Common myeloid progenitor, CD34-positive (primary cell): Measurements from ENCODE around the gene HECTD1.

Source experiments
- CTCF ChIA-PET: fragments of 350-600 bp; sonication (Branson Sonifier 250); formaldehyde crosslinking; loops from one replicate; lab custom pipeline; 2021; ENCODE audit warnings: antibody characterized with exemption; lab: Charles Lee
- POLR2A ChIA-PET: fragments of 350-600 bp; sonication (Branson Sonifier 250); formaldehyde crosslinking; loops from one replicate; lab custom pipeline; 2021; ENCODE audit warnings: antibody characterized with exemption; lab: Charles Lee
- DNase-seq, 3 donors: peaks; one replicate each; pipeline versions ENCODE4 v3.0.0 to v3.0.0-alpha.2; 2013
- H3K27ac ChIP-seq, 2 experiments: 1 replicate in 1 of 2; 2 replicates in 1 of 2; pipeline ENCODE4 v1.7.0; 2013; ENCODE audit warnings: inconsistent platforms in 2 of 2, low read length in 2 of 2, mild to moderate bottlenecking in 2 of 2, low read depth in 1 of 2, moderate library complexity in 1 of 2; ENCODE audit not compliant: severe bottlenecking in 2 of 2, insufficient read depth in 1 of 2, poor library complexity in 1 of 2
- H3K27me3 ChIP-seq, 5 experiments: replicated peaks in 2 of 5; 1 replicate in 3 of 5; 2 replicates in 2 of 5; pipeline versions ENCODE4 v1.6.1 to v1.7.0; 2013; ENCODE audit warnings: low read length in 4 of 5, mild to moderate bottlenecking in 2 of 5, moderate library complexity in 2 of 5, inconsistent platforms in 1 of 5; ENCODE audit not compliant: insufficient read depth in 5 of 5, control insufficient read depth in 4 of 5
- H3K36me3 ChIP-seq, 4 experiments: 1 replicate in 2 of 4; 2 replicates in 2 of 4; pipeline versions ENCODE4 v1.6.1 to v1.7.0; 2013; ENCODE audit warnings: low read length in 3 of 4, control low read depth in 1 of 4, mild to moderate bottlenecking in 1 of 4; ENCODE audit not compliant: control insufficient read depth in 4 of 4, insufficient read depth in 4 of 4
- H3K4me1 ChIP-seq, 4 experiments: 1 replicate in 3 of 4; 2 replicates in 1 of 4; pipeline versions ENCODE4 v1.6.1 to v1.7.1; 2013; ENCODE audit warnings: low read length in 3 of 4, mild to moderate bottlenecking in 3 of 4, control low read depth in 1 of 4, inconsistent platforms in 1 of 4, moderate library complexity in 1 of 4; ENCODE audit not compliant: control insufficient read depth in 4 of 4, insufficient read depth in 4 of 4; ENCODE audit errors: control extremely low read depth in 1 of 4
- H3K4me3 ChIP-seq, 7 experiments: 1 replicate in 4 of 7; 2 replicates in 3 of 7; pipeline versions ENCODE4 v1.5.1 to v1.7.0; 2013; ENCODE audit warnings: mild to moderate bottlenecking in 7 of 7, low read length in 6 of 7, moderate library complexity in 6 of 7, inconsistent platforms in 2 of 7, low read depth in 2 of 7, control low read depth in 1 of 7; ENCODE audit not compliant: insufficient read depth in 4 of 7, control insufficient read depth in 1 of 7; ENCODE audit errors: extremely low read depth in 1 of 7
- H3K9me3 ChIP-seq, 5 experiments: 1 replicate in 4 of 5; 2 replicates in 1 of 5; pipeline versions ENCODE4 v1.6.1 to v1.7.1; 2013; ENCODE audit warnings: low read length in 4 of 5, mild to moderate bottlenecking in 2 of 5, inconsistent platforms in 1 of 5, low read depth in 1 of 5, moderate library complexity in 1 of 5; ENCODE audit not compliant: control insufficient read depth in 4 of 5, insufficient read depth in 2 of 5; ENCODE audit errors: control extremely low read depth in 1 of 5
- WGBS: methylation state at CpG from one replicate; pipeline ENCODE4 v1.1.5; 2013; ENCODE audit not compliant: insufficient coverage; 5-methylcytosine and 5-hydroxymethylcytosine counted together

HECTD1 gene

GRCh38 chr14:31173120-31173837, 34.3 kb downstream of the HECTD1 start:
- CTCF ChIA-PET: interaction anchor here (1.0 kb wide), 1 partner anchor 13 kb away, joined by 3 read pairs; no protein-coding TSS in a partner anchor
- Histone ChIP-seq H3K9me3 (no peaks in the 10 kb centered on the region), H3K4me3 (no peak overlapping the region), H3K4me1 (no peaks in the 10 kb centered on the region), H3K27ac (no peak overlapping the region), H3K36me3 (peaks cover 19 to 80% (median 48%) of the 10 kb centered on the region in 4 experiments), H3K27me3 (no peaks in the 10 kb centered on the region)
- no peak for DNase-seq
- POLR2A ChIA-PET: no interaction called here
- 95% methylated on average over 12 of the region's 15 CpGs for WGBS

GRCh38 chr14:31172084-31172483, 35.5 kb downstream of the HECTD1 start:
- H3K9me3 ChIP-seq: no peaks in the 10 kb centered on the region
- H3K27me3 ChIP-seq: no peaks in the 10 kb centered on the region
- no peak overlapping the region for H3K27ac ChIP-seq
- H3K36me3 ChIP-seq: peaks cover 21 to 82% (median 54%) of the 10 kb centered on the region in 4 experiments
- no peak overlapping the region for H3K4me3 ChIP-seq
- DNase-seq: no peak
- CTCF ChIA-PET: interaction anchor here (0.9 kb wide), 1 partner anchor 11 kb away, joined by 3 read pairs; no protein-coding TSS in a partner anchor
- POLR2A ChIA-PET: no interaction called here
- H3K4me1 ChIP-seq: no peaks in the 10 kb centered on the region
- WGBS: 83% methylated on average over 3 of the region's 6 CpGs

GRCh38 chr14:31170411-31170810, 37.2 kb downstream of the HECTD1 start:
- WGBS: no CpG with 5 or more reads among the region's 1 CpG
- no peak overlapping the region for H3K27ac ChIP-seq
- peaks cover 36 to 90% (median 62%) of the 10 kb centered on the region in 4 experiments for H3K36me3 ChIP-seq
- no peaks in the 10 kb centered on the region for H3K4me1 ChIP-seq
- DNase-seq: no peak
- POLR2A ChIA-PET: no interaction called here
- CTCF ChIA-PET: interaction anchor here (1.2 kb wide), 1 partner anchor 196 kb away, joined by 4 read pairs; no protein-coding TSS in a partner anchor
- H3K4me3 ChIP-seq: no peak overlapping the region
- H3K27me3 ChIP-seq: no peaks in the 10 kb centered on the region
- no peaks in the 10 kb centered on the region for H3K9me3 ChIP-seq

GRCh38 chr14:31169877-31170276, 37.7 kb downstream of the HECTD1 start:
- WGBS: 100% methylated on average over 3 of the region's 5 CpGs
- no peak for DNase-seq
- H3K27ac ChIP-seq: no peak overlapping the region
- H3K27me3 ChIP-seq: no peaks in the 10 kb centered on the region
- H3K9me3 ChIP-seq: no peaks in the 10 kb centered on the region
- no peak overlapping the region for H3K4me3 ChIP-seq
- no peaks in the 10 kb centered on the region for H3K4me1 ChIP-seq
- ChIA-PET CTCF (interaction anchor here (1.2 kb wide), 1 partner anchor 195 kb away, joined by 4 read pairs; no protein-coding TSS in a partner anchor), POLR2A (interaction anchor here (0.5 kb wide), 1 partner anchor 261 kb away, joined by 4 read pairs; no protein-coding TSS in a partner anchor)
- peaks cover 33 to 90% (median 61%) of the 10 kb centered on the region in 4 experiments for H3K36me3 ChIP-seq

- no peak for DNase-seq
- peaks cover 33 to 89% (median 61%) of the 10 kb centered on the region in 4 experiments for H3K36me3 ChIP-seq
- POLR2A ChIA-PET: no interaction called here
- WGBS: 100% methylated on average over 2 of the region's 5 CpGs
- no peaks in the 10 kb centered on the region for H3K4me1 ChIP-seq
- no peaks in the 10 kb centered on the region for H3K9me3 ChIP-seq
- H3K4me3 ChIP-seq: no peak overlapping the region
- H3K27me3 ChIP-seq: no peaks in the 10 kb centered on the region
- no peak overlapping the region for H3K27ac ChIP-seq
- CTCF ChIA-PET: interaction anchor here (0.8 to 1.5 kb wide), 4 partner anchors 14 to 159 kb away, joined by 3 to 5 read pairs (median 4); partner anchors contain the start of gene HECTD1
Measured at GRCh38 chr14:31167032-31167431, 40.6 kb downstream of the HECTD1 start.

GRCh38 chr14:31166271-31166561, 41.4 kb downstream of the HECTD1 start:
- H3K27me3 ChIP-seq: no peaks in the 10 kb centered on the region
- no peak overlapping the region for H3K4me3 ChIP-seq
- WGBS: 98% methylated on average over 3 of the region's 3 CpGs
- ChIA-PET POLR2A (no interaction called here), CTCF (interaction anchor here (0.8 to 1.5 kb wide), 3 partner anchors 9 to 160 kb away, joined by 3 to 5 read pairs (median 3); no protein-coding TSS in a partner anchor)
- DNase-seq: no peak
- H3K9me3 ChIP-seq: no peaks in the 10 kb centered on the region
- H3K27ac ChIP-seq: no peak overlapping the region
- H3K4me1 ChIP-seq: no peaks in the 10 kb centered on the region
- peaks cover 27 to 84% (median 63%) of the 10 kb centered on the region in 4 experiments for H3K36me3 ChIP-seq

- Histone ChIP-seq H3K4me3 (no peak overlapping the region), H3K9me3 (no peaks in the 10 kb centered on the region), H3K36me3 (peaks cover 28 to 72% (median 60%) of the 10 kb centered on the region in 4 experiments), H3K27ac (no peak overlapping the region), H3K4me1 (no peaks in the 10 kb centered on the region), H3K27me3 (no peaks in the 10 kb centered on the region)
- no peak for DNase-seq
- ChIA-PET CTCF (interaction anchor here (1.0 to 2.0 kb wide), 7 partner anchors 15 to 162 kb away, joined by 3 to 5 read pairs (median 3); no protein-coding TSS in a partner anchor), POLR2A (no interaction called here)
- WGBS: 100% methylated on average over 3 of the region's 4 CpGs
Measured at GRCh38 chr14:31164115-31164514, 43.5 kb downstream of the HECTD1 start.
